ENCODE data around the gene ADAMTSL1.

The ADAMTSL1 gene

GRCh38 chr9:18501949-18502348 is 28.0 kb downstream of the ADAMTSL1 start:
- no peak for DNase-seq (ENCODE audit: low read depth)

- DNase-seq (ENCODE audit: low read depth), result no peak
Observed at GRCh38 chr9:18502546-18502945, 28.6 kb downstream of the ADAMTSL1 start.

DNA sequence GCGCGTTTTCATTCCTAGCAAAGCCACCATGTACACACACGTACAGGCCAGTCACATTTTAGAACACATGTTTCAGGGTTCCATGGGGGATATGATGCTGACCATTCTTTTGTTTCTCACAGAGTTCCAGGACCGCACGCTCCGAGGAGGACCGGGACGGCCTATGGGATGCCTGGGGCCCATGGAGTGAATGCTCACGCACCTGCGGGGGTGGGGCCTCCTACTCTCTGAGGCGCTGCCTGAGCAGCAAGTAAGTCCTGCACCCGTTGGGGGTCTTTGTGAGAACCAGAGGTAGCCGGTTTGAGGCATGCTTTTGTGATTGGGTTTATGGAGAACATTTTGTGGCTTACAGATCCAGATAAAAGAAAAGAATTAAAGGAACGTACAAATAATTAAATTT is 30.8 kb downstream of the ADAMTSL1 start:
- DNase-seq (ENCODE audit: low read depth), result no peak

DNA sequence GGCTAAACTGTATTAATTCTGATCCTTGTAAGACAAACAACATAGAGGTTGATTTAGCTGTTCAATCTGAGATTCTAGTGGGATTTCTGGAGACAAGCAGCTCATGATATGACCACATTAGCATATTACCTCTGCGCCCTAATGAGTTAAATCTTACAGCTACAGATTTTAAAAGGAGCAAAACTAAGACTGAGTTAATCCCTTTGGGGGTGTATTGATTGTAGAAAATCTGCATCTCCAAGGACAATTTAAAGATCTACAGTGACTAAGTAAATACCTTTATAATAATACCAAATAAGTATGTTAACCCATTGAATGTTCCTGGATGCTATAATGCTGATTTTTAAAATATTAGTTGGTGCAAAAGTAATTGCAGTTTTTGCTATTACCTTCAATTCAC is 33.2 kb downstream of the ADAMTSL1 start:
- no peak for DNase-seq (ENCODE audit: low read depth)

DNA sequence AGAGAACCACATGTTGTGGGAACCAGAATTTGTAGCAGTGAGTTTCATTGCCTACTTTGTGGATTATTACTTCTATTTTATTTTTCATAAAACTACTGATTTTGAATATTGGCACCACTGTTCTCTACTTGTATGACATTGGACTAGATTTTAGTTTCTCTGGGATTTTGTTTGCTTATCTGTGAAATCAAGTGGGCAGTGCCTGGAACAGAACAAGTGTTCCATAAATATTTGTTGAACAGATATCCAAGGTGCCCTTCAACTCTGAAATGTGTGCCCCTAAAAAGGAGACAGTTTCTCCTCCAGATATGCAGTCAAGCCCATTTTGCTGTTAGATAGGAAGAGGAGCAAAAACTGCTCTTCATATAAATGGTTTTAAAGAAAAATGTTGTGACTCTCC is 42.6 kb downstream of the ADAMTSL1 start:
- no peak for DNase-seq (ENCODE audit: low read depth)

DNA sequence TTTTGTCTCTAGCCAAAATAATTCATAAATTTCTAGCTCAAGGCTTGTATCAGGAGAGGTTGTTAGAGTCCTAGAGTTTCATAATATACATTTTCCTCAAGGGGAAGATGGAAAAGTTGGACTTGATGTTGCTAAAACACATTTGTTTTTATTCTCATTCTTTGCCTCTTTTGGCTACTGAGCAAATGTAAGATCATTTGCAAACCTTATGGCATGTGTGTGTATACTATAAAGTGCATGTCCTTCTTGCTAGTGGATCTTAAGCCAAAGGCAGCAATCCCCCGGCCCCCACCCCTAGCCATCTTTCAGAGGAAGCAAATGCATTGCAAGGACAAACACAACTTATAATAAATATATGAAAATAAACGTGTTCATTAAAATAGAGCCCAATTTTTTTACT is 43.0 kb downstream of the ADAMTSL1 start:
- no peak for DNase-seq (ENCODE audit: low read depth)

- DNase-seq (ENCODE audit: low read depth), result no peak
Observed at GRCh38 chr9:18520416-18521047, 46.6 kb downstream of the ADAMTSL1 start.

DNA sequence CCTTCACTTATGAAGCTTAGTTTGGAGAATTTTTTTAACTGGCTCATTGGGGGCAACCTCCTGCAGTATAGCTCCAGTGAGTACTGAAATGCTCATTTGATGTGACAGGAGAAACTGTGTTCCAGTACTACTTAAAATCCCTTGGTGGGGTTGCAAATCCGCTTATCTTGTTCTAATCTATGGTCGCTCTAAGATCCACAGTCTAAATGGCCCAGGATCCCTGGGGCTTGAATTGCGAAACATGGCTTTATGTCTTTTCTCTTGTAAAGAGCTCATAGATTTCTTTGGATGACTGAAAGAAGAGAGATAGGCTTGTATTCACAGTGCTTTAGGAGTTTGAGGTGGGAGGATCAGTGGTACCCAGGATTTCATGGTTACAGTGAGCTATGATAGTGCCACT is 52.7 kb downstream of the ADAMTSL1 start:
- no peak for DNase-seq (ENCODE audit: low read depth)

DNA sequence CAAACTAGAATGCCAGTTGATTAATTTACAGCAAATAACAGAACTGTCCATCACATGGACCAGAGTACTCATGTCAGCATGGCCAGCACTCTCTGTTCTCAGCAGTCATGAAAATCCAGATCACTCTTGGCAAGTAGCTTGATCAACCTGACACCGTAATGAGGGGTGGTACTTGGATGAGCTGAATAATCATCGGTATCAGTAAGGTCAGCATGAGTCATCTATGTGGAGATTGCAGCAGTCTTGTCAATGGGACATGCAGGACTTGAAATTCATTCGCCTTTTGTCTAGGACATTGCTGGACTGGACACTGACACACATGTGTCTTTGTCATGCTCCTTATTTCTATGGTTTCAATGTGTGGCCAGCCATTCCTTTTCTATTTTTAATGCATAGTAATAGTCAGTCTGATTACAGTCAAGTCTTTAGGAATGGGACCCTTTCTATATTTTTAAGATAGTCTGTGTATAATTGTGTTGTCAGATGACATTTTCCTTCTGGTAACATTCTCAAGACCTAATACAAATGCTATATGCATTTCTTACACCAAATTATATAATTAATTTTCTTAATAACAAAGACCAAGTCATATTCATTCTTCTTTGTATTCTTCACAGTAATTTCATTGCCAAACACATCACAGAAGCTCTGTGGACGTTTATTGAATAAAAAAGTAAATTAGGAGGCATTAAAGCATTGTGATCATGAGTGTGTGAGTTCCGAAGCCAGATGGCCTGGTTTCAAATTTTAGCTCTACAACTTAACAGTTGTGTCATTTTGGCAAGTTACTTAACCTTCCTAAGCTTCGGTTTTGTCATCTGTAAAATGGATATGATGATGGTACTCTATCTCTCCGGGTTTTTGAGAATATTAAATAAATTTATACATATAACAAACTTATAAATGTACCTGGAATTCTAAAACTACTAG is 57.4 kb downstream of the ADAMTSL1 start:
- DNase-seq (ENCODE audit: low read depth), result no peak

GRCh38 chr9:18534611-18535010 is 60.7 kb downstream of the ADAMTSL1 start:
- DNase-seq (ENCODE audit: low read depth), result no peak

DNA sequence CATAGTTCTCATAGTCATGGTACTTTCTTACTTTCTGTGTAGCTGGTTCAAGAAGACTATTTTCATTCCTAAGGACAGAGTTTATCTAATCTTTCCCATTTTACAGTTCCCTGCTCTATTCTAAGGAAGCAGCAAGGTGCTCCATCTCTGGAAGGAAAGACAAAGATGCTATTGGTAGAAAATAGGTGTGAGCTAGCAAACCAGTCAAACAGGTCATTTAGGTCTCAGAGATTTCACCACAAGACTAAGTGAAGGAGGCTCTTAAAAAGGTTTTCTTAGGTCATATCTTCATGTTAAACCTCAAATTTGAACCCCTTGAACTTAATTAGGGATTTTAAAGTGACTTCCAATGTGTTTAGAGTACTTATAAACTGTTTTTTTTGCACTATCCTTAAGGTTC is 62.6 kb downstream of the ADAMTSL1 start:
- no peak for DNase-seq (ENCODE audit: low read depth)

- DNase-seq (ENCODE audit: low read depth), result no peak
Observed at GRCh38 chr9:18539203-18539693, 65.3 kb downstream of the ADAMTSL1 start.

- peak; percentile 66 for DNase-seq (ENCODE audit: low read depth)
Observed at GRCh38 chr9:18542837-18543405, 69.0 kb downstream of the ADAMTSL1 start.

- peak; percentile 75 for DNase-seq (ENCODE audit: low read depth)
Observed at GRCh38 chr9:18543406-18544192, 69.6 kb downstream of the ADAMTSL1 start.

DNA sequence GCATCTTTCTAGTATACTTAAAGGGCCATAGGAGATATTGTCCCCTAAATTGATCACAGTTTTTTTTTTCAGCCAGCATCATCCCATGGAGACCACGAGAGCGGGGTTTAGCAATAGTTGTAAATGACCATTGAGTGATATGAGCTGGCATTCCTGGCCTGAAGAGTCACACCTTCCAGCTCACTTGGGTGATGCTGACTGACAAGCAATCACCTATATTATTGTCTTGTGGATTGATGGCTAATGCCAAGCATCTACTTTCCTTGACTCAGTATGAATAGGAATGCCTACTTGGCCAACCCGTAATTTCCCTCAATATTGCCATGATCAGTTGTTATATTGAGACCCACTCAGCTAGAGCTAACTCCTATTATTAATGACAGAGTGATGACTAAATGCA is 70.5 kb downstream of the ADAMTSL1 start:
- no peak for DNase-seq (ENCODE audit: low read depth)

DNA sequence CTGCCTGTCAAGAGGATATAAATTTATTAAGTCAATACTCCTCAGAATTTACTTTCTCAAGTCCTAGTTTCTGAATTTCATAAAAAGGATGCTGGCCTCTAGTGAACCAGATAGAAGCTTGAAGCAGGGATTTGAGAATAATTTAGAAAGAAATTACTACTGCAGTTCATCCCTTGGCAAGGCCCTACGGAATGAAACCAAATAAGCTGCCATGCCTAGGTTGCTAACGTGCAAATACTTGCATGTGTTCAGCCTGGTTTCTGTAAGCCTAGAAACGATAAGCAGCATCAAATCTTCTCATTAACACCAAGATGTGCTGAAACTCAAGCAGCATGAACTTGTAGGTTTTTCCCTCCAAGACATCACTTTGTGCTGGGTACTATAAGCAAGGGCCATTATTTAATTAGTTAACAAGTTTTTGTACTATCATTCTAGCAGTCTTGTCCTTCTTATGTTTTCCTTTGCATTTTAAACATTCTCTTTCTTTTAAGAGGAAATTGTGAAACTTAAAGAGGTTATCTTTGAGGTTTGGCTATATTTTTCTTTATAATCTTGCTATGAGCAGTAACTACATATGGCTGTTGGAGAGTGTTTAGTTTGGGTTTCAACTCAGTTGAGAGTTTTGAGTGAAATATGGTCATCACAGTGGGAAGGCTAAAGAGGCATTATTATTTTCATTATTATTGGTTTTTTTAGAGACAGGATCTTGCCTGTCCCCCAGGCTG is 71.8 kb downstream of the ADAMTSL1 start:
- DNase-seq (ENCODE audit: low read depth), result no peak

- DNase-seq (ENCODE audit: low read depth), result no peak
Observed at GRCh38 chr9:18548456-18548855, 74.5 kb downstream of the ADAMTSL1 start.

- DNase-seq (ENCODE audit: low read depth), result no peak
Observed at GRCh38 chr9:18549772-18550171, 75.8 kb downstream of the ADAMTSL1 start.

GRCh38 chr9:18550286-18550685 is 76.3 kb downstream of the ADAMTSL1 start:
- no peak for DNase-seq (ENCODE audit: low read depth)

DNA sequence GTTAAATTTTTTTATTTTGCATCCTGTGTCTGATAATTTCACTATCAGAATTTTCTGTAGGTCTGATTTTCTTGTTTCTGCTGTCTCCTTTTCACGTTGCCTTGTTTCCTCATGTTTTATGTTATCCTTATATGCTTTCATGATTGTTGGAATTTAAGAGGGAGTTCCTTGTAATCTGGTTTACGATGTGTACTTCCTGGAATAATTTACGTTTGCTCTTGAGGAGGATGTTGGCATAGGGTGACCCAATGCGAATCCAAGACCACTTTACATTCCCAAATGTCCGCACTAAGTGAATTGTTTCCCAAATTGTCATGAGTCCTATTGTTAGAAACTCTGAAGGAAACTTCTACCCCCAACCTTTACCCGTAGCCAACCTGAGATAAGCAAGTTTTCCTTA is 80.3 kb downstream of the ADAMTSL1 start:
- DNase-seq (ENCODE audit: low read depth), result no peak

DNA sequence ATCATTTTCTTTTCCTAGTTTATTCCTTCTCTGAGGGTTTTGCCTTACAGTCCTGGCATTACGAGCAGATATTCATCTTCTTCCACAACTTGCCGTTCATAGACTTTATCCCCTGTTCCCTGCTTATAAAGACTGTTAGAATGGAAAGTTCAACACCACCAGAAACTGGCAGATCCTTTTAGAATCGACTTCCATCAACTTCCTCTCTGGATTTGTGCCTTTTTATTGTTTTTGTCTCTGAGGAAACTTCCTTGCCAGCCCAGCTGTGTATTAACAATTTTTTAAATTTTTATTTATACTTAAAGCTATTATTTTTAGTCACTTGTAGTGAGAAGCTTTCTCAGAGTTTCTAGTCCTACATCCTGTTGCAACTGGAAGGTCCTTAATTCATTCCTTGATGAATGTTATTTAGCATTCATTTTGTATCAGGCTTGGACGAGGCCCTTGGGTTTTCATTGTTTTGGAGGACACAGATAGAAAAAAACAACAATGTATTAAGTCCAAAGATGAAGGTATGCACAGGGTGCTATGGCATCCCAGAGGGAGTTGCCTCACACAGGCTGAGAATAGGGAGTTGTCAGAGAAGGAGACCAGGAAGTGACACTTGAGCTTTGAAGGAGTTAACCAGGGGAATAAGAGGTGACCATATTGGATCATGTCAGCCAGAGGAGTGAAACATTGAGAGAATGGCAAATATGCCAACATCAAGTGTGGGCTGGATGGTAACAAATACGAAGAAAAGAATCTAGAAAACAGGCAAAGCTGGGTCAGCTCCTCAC is 81.3 kb downstream of the ADAMTSL1 start:
- no peak for DNase-seq (ENCODE audit: low read depth)
